Peyer's patch (tissue), 4 donors: ENCODE results near the gene EPHA2. TPM values are rescaled to one million over a fixed set of nuclear protein-coding genes. Genes with fewer than 3 reads are reported as not detected.

Experiments used
- DNase-seq, 3 donors: peaks; one replicate each; pipeline ENCODE4 v3.0.0-alpha.2; 2017 to 2019
- H3K27ac ChIP-seq, 4 donors: fragments of 200-600 bp; sonication (generic); one replicate each; pipeline ENCODE4 v1.5.1; 2016 to 2019
- H3K27me3 ChIP-seq, 2 donors: fragments of 200-600 bp; sonication (generic); one replicate each; pipeline ENCODE4 v1.5.1; 2019
- H3K36me3 ChIP-seq, 3 donors: fragments of 200-600 bp; sonication (generic); one replicate each; pipeline ENCODE4 v1.5.1; 2016 to 2019
- H3K4me1 ChIP-seq, 4 donors: fragments of 200-600 bp; sonication (generic); one replicate each; pipeline ENCODE4 v1.5.1; 2016 to 2019
- H3K4me3 ChIP-seq, 4 donors: fragments of 200-600 bp; sonication (generic); 1 replicate in 3 of 4; 2 replicates in 1 of 4; pipeline ENCODE4 v1.5.1; 2016 to 2019; ENCODE audit warnings: mild to moderate bottlenecking in 1 of 4
- H3K9me3 ChIP-seq, 4 donors: fragments of 200-600 bp; sonication (generic); one replicate each; pipeline ENCODE4 v1.5.1; 2016 to 2019; ENCODE audit warnings: mild to moderate bottlenecking in 1 of 4
- POLR2A ChIP-seq, 2 donors: fragments of 450-650 bp; IDR thresholded peaks; one replicate each; pipeline ENCODE4 v1.5.1; 2017; ENCODE audit warnings: antibody characterized with exemption in 2 of 2, mild to moderate bottlenecking in 2 of 2, moderate library complexity in 2 of 2
- total RNA-seq, 4 donors: library from RNA; depleted of rRNA; stranded (reverse); fragments of >200 nt; gene quantifications; one replicate each; pipeline ENCODE4 v1.1.0, GENCODE V29; 2016
- TF ChIP-seq, protein P1 (sequence below), 6 experiments: fragments of 450-650 bp in 4 of 6; fragments of 200-600 bp in 2 of 6; sonication (generic) in 1 of 6; IDR thresholded peaks; one replicate each; pipeline ENCODE4 v1.5.1; 2017 to 2019; ENCODE audit warnings: antibody characterized with exemption in 6 of 6, mild to moderate bottlenecking in 3 of 6, moderate library complexity in 1 of 6

Gene EPHA2
- total RNA-seq, 4 donors from 2014 or later, result 23.5 to 42.6 (median 35.5) TPM

DNA sequence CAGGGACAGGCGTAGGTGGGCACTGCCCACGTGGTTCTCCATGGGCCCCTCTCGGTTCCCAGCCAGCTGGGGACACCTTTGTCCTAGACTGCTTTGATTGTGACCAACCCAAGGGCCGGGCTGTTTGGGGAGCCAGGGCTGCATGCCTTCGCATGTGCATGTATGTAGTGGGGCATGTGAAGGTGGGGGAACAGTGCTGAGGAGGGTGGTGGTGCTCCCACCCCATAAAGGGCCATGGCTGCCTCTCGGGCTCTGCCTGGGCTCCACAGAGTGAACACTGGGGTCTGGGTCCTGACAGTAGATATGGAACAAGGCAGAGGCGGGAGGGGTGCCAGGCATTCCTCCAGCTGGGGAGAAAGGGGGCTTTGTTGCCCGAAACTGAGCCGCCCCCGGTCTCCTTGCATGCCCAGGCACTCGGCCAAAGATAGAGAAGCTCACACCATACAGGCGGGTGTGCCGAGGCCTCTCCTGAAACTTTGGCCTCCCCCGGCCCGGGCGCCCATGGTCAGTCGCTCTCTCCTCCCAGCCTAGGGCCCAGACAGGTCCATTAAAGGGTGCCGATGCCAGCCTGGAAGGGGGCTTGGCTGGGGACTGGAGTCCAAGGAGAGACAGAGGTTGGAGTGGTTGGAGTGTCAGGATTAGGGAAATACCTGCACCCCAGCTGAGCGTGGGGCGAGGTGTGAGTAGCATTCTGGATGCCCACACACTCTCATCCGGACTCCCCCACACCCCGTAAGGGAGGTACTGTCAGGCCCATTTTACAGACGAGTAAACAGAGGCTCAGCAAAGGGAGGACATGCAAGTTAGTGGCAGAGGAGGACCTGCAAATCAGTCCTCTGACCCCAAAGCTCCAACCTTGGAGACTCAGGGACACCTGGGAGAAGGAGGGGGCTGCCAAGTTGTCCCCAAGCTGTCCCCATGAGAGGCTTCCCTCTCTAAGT is 41.1 kb downstream of the EPHA2 start:
- Histone ChIP-seq H3K4me1 (no peaks in the 10 kb centered on the region), H3K9me3 (no peaks in the 10 kb centered on the region), H3K27ac (no peak overlapping the region), H3K4me3 (no peak overlapping the region), H3K27me3 (no peaks in the 10 kb centered on the region), H3K36me3 (no peaks in the 10 kb centered on the region)
- DNase-seq, result peak in 1 of 3 donors; percentile 27
- TF ChIP-seq, protein P1, sequence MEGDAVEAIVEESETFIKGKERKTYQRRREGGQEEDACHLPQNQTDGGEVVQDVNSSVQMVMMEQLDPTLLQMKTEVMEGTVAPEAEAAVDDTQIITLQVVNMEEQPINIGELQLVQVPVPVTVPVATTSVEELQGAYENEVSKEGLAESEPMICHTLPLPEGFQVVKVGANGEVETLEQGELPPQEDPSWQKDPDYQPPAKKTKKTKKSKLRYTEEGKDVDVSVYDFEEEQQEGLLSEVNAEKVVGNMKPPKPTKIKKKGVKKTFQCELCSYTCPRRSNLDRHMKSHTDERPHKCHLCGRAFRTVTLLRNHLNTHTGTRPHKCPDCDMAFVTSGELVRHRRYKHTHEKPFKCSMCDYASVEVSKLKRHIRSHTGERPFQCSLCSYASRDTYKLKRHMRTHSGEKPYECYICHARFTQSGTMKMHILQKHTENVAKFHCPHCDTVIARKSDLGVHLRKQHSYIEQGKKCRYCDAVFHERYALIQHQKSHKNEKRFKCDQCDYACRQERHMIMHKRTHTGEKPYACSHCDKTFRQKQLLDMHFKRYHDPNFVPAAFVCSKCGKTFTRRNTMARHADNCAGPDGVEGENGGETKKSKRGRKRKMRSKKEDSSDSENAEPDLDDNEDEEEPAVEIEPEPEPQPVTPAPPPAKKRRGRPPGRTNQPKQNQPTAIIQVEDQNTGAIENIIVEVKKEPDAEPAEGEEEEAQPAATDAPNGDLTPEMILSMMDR (IDR thresholded peaks at IDR 0.05), result no peak
- TF ChIP-seq POLR2A (IDR thresholded peaks at IDR 0.05), result no peak

DNA sequence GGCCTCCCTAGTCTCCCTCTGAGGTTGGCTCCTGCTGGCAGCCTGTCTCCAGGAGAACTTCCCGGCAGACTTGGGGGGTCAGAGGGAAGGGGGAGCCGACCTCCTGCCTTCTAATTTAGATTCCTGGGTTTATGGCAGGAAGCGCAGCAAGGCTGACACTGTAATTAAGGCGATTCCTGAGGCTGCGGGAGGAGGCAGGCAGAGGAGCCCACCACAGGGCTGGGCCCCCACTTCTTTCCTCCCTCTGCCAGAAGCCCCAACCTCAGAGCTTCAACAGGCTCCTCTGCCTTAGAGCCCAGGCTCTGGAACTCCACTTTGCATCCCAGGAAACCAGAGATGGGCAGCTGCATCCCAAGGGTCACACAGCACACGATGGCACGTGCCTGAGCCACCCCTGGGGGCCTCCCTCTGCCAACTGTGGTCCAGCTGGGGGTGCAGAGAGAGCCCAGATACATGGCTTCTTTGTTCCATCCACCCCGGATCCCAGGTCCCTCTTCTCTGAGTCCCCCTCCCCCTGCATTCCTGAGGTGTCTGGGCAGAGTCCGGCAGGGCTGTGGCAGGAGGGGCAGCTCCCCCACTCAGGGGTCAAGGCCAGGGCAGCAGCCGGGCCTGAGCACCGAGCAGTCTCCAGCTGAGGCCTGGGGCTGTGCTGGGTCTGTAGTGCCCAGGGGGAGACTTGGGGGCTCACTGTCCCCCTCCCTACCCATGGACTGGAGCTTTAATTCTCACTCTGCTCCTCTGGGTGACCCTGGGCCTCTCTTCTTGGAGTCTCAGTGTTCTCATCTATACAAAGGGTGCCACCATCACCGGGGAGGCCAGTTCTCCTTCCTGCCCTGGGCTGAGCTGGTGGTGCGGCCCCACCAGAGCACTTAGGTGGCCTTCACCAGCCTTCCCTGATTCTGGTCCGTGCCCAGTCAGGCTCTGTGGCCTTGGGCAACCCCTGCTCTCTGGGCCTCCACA is 43.0 kb downstream of the EPHA2 start:
- no peak overlapping the region for H3K27ac ChIP-seq
- DNase-seq, result peak in 1 of 3 donors; percentile 50
- TF ChIP-seq POLR2A (IDR thresholded peaks at IDR 0.05), result no peak
- TF ChIP-seq, protein P1 (IDR thresholded peaks at IDR 0.05), result no peak
- no peak overlapping the region for H3K4me3 ChIP-seq
- peaks cover 0 to 11% (median 2%) of the 10 kb centered on the region in 4 donors for H3K9me3 ChIP-seq
- H3K4me1 ChIP-seq, result no peaks in the 10 kb centered on the region
- H3K36me3 ChIP-seq, result no peaks in the 10 kb centered on the region
- no peaks in the 10 kb centered on the region for H3K27me3 ChIP-seq

DNA sequence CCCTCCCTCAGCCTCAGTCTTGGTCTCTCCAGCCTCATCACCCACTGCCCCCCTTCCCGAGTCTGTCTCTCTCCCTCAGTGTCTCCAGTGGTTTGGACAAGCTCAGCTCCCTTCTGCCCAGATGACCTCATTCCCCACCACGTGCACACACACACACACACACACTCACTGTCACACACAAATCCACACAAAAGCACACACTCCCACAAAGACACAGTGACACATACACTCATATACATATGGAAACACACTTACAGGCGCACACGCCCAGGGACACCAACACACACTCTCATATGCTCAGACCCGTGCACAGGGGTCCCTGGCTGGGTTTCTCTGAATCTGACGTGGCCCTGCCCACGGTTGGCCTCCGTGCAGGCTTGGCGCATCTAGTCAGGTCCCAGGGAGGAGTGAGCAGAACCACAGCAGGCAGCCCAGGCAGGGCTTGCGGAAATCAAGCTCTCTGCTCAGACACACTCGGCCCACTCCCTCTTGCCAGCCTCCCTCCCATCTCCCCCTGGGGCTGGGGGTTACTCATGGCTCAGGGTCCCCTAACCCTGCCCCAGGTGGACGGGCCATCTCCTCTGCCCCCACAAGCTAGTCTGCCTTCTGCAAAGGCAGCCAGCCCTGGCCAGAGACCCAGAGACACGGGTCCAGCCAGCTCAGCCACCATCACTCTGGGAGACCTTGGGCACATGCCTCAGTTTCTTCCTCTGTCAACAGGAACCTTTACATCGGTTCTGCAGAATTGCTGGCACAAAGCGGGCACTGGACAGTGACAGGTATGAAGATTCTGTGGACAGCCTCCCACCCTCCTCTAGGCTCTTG is 43.9 kb downstream of the EPHA2 start:
- Histone ChIP-seq H3K27ac (no peak overlapping the region), H3K4me3 (no peak overlapping the region), H3K36me3 (no peaks in the 10 kb centered on the region), H3K4me1 (no peaks in the 10 kb centered on the region), H3K9me3 (peaks cover 0 to 11% (median 2%) of the 10 kb centered on the region in 4 donors), H3K27me3 (no peaks in the 10 kb centered on the region)
- DNase-seq, result peak in 1 of 3 donors; percentile 43
- TF ChIP-seq, protein P1 (IDR thresholded peaks at IDR 0.05), result no peak
- no peak for TF ChIP-seq POLR2A (IDR thresholded peaks at IDR 0.05)

DNA sequence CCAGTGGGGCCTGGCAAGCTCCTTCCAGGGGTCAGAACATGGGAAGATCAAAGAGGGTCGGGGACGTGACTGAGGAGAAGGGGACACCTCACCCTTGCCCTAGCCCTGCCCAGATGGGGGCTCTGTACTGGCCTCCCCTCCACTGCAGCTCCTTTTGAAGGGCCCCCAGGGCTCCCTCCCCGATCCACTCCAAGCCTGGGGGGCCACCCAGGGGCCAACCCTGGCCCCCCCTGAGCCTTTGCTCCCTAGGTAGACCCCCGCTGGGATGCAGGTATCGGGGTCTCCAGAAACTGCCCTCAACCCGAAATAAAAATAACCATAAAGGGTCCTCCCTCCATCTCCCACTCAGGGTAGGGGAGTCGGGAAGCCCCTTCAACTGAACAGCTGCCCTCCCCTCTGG is 45.0 kb downstream of the EPHA2 start:
- H3K27me3 ChIP-seq, result no peaks in the 10 kb centered on the region
- TF ChIP-seq, protein P1 (IDR thresholded peaks at IDR 0.05), result no peak
- TF ChIP-seq POLR2A (IDR thresholded peaks at IDR 0.05), result no peak
- H3K4me1 ChIP-seq, result no peaks in the 10 kb centered on the region
- H3K27ac ChIP-seq, result no peak overlapping the region
- peak in 1 of 3 donors; percentile 13 for DNase-seq
- H3K9me3 ChIP-seq, result peaks cover 0 to 11% (median 2%) of the 10 kb centered on the region in 4 donors
- H3K4me3 ChIP-seq, result no peak overlapping the region
- H3K36me3 ChIP-seq, result no peaks in the 10 kb centered on the region

DNA sequence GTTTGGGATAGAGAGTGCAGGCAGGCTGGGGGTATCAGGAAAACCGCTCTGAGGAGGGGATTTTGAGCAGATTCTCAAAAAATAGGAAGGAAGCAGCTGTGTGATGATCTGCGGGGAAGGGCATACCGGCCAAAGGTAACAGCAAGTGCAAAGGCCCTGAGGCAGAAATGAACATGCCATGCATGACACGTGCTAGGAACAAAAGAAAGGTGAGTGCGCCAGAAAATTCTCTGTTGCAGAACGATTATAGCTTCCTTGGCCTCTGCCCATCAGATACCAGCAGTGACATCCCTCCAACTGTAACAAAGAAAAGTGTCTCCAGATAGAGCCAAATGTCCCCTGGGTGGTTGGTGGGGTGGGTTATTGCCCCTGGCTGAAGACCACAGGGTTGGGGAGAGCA is 45.4 kb downstream of the EPHA2 start:
- no peaks in the 10 kb centered on the region for H3K36me3 ChIP-seq
- DNase-seq, result peak in 1 of 3 donors; percentile 13
- H3K4me1 ChIP-seq, result no peaks in the 10 kb centered on the region
- H3K4me3 ChIP-seq, result no peak overlapping the region
- H3K27me3 ChIP-seq, result no peaks in the 10 kb centered on the region
- no peak for TF ChIP-seq POLR2A (IDR thresholded peaks at IDR 0.05)
- TF ChIP-seq, protein P1 (IDR thresholded peaks at IDR 0.05), result no peak
- peaks cover 0 to 11% (median 2%) of the 10 kb centered on the region in 4 donors for H3K9me3 ChIP-seq
- no peak overlapping the region for H3K27ac ChIP-seq
